Caco-2 (cell line): Measurements from ENCODE around the gene DENND10. TPM values are rescaled to one million over a fixed set of nuclear protein-coding genes. Genes with fewer than 3 reads are reported as not detected.

ENCODE experiments used
- BruUV-seq: library from RNA; stranded (reverse); fragments of 400-500 nt; replicated peaks from 2 replicates; lab custom pipeline; 2021; lab: Mats Ljungman, UMichigan
- CTCF ChIA-PET: fragments of 300-600 bp; sonication (Branson Sonifier 250); formaldehyde crosslinking; loops from one replicate; lab custom pipeline; 2022; ENCODE audit warnings: antibody characterized with exemption; lab: Charles Lee
- POLR2A ChIA-PET: fragments of 300-600 bp; sonication (Branson Sonifier 250); formaldehyde crosslinking; loops from one replicate; lab custom pipeline; 2022; ENCODE audit warnings: antibody characterized with exemption; lab: Charles Lee
- DNase-seq, 2 experiments: peaks; one replicate each; pipeline versions ENCODE4 v3.0.0 to v3.0.0-alpha.2; 2020 to 2022
- H3K27me3 ChIP-seq: replicated peaks from 2 replicates; pipeline ENCODE4 v1.6.0; 2011; ENCODE audit warnings: low read length; ENCODE audit not compliant: control insufficient read depth, insufficient read depth
- H3K36me3 ChIP-seq: 2 replicates; pipeline ENCODE4 v1.5.1; 2011; ENCODE audit warnings: low read length; ENCODE audit not compliant: control insufficient read depth, insufficient read depth
- H3K4me1 ChIP-seq: fragments of 250-450 bp; sonication (Bioruptor Pico); 2 replicates; pipeline ENCODE4 v1.5.1; 2020; ENCODE audit warnings: mild to moderate bottlenecking
- H3K4me3 ChIP-seq: 2 replicates; pipeline ENCODE4 v1.5.1; 2011; ENCODE audit warnings: low read depth, mild to moderate bottlenecking, control low read depth, low read length
- H3K9me3 ChIP-seq: fragments of 250-450 bp; sonication (Bioruptor Pico); 2 replicates; pipeline ENCODE4 v1.5.1; 2020; ENCODE audit warnings: mild to moderate bottlenecking, moderate library complexity
- H3K27ac Mint-ChIP-seq: one replicate; pipeline ENCODE4 v1.8.0; 2022; ENCODE audit warnings: mixed read lengths; ENCODE audit not compliant: unreplicated experiment
- H3K27me3 Mint-ChIP-seq: one replicate; pipeline ENCODE4 v1.8.0; 2022; ENCODE audit warnings: mixed read lengths; ENCODE audit not compliant: insufficient read depth, unreplicated experiment
- H3K36me3 Mint-ChIP-seq: one replicate; pipeline ENCODE4 v1.8.0; 2022; ENCODE audit warnings: mild to moderate bottlenecking, mixed read lengths; ENCODE audit not compliant: insufficient read depth, unreplicated experiment
- H3K4me1 Mint-ChIP-seq: one replicate; pipeline ENCODE4 v1.8.0; 2022; ENCODE audit warnings: low read depth, mixed read lengths; ENCODE audit not compliant: unreplicated experiment
- H3K4me3 Mint-ChIP-seq: one replicate; pipeline ENCODE4 v1.8.0; 2022; ENCODE audit warnings: mild to moderate bottlenecking, moderate library complexity, mixed read lengths; ENCODE audit not compliant: unreplicated experiment
- H3K9me3 Mint-ChIP-seq: one replicate; pipeline ENCODE4 v1.8.0; 2022; ENCODE audit warnings: mixed read lengths; ENCODE audit not compliant: unreplicated experiment
- intact Hi-C: fragments of 100-400 bp; cut with micrococcal nuclease; formaldehyde crosslinking; loops from one replicate; pipeline ENCODE4 v1.10.0; 2022; ENCODE audit not compliant: unreplicated experiment
- total RNA-seq: library from RNA; stranded (reverse); gene quantifications from 2 replicates; pipeline ENCODE4 v1.2.3, GENCODE V29; 2022
- TF ChIP-seq, protein P1 (sequence below), 2 experiments: fragments of 200-600 bp in 1 of 2; IDR thresholded peaks; 1 replicate in 1 of 2; 2 replicates in 1 of 2; pipeline versions ENCODE4 v1.5.1 to v1.8.0; 2011 to 2022; ENCODE audit warnings: antibody characterized with exemption in 1 of 2, control low read depth in 1 of 2, inconsistent platforms in 1 of 2, low read depth in 1 of 2, low read length in 1 of 2, mild to moderate bottlenecking in 1 of 2, moderate library complexity in 1 of 2; ENCODE audit not compliant: insufficient read depth in 1 of 2, severe bottlenecking in 1 of 2, unreplicated experiment in 1 of 2

Gene DENND10
- total RNA-seq, 1 experiment from 2014 or later: 80.8 TPM

DNA sequence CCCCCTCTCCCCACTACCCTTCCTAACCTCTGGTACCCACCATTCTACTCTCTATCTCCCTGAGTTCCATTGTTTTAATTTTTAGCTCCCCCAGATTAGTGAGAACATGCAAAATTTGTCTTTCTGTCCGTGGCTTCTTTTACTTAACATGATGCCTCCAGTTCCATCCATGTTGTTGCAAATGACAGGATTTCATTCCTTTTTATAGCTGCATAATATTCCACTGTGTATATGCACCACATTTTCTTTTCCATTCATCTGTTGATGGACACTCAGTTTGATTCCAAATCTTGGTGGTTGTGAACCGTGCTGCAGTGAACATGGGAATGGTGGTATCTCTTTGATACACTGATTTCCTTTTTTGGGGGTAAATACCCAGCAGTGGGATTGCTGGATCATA is 22.0 kb downstream of the DENND10 start:
- H3K9me3 ChIP-seq: no peaks in the 10 kb centered on the region
- BruUV-seq: no TSS peak
- ChIA-PET POLR2A (no interaction called here), CTCF (no interaction called here)
- no peaks in the 10 kb centered on the region for H3K4me1 ChIP-seq
- no peak overlapping the region for H3K4me3 ChIP-seq
- peaks cover 2% of the 10 kb centered on the region; the same call in 1 of the 2 replicates for H3K36me3 ChIP-seq
- TF ChIP-seq, protein P1, sequence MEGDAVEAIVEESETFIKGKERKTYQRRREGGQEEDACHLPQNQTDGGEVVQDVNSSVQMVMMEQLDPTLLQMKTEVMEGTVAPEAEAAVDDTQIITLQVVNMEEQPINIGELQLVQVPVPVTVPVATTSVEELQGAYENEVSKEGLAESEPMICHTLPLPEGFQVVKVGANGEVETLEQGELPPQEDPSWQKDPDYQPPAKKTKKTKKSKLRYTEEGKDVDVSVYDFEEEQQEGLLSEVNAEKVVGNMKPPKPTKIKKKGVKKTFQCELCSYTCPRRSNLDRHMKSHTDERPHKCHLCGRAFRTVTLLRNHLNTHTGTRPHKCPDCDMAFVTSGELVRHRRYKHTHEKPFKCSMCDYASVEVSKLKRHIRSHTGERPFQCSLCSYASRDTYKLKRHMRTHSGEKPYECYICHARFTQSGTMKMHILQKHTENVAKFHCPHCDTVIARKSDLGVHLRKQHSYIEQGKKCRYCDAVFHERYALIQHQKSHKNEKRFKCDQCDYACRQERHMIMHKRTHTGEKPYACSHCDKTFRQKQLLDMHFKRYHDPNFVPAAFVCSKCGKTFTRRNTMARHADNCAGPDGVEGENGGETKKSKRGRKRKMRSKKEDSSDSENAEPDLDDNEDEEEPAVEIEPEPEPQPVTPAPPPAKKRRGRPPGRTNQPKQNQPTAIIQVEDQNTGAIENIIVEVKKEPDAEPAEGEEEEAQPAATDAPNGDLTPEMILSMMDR (IDR thresholded peaks at IDR 0.05; ENCODE audit: insufficient read depth in 1 of 2, low read depth in 1 of 2, low read length in 1 of 2, severe bottlenecking in 1 of 2, unreplicated experiment in 1 of 2): no peak
- Mint-ChIP-seq H3K9me3 (no peaks in the 10 kb centered on the region), H3K27ac (no peak overlapping the region), H3K4me3 (no peak overlapping the region), H3K36me3 (peaks cover 59% of the 10 kb centered on the region), H3K4me1 (peaks cover 5% of the 10 kb centered on the region), H3K27me3 (no peaks in the 10 kb centered on the region)
- no peaks in the 10 kb centered on the region for H3K27me3 ChIP-seq
- intact Hi-C loops: no loop called here
- no peak for DNase-seq

DNA sequence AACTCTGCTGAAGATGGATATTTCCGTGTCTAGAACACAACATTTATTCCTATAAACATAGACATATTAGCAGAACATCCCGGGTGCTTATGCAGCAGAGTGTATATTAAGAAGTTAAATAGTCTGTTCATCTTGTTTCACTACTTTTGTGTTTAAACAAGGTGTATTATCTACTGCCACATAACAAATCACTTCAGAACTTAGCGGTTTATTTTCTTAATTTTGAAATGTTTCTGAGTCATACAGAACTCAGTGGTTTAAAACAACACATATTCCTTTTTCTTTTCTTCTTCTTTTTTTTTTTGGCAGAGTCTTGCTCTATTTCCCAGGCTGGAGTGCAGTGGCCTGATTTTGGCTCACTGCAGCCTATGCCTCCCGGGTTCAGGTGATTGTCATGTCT is 25.8 kb downstream of the DENND10 start:
- Mint-ChIP-seq H3K4me3 (no peak overlapping the region), H3K4me1 (peaks cover 8% of the 10 kb centered on the region), H3K9me3 (no peaks in the 10 kb centered on the region), H3K27me3 (no peaks in the 10 kb centered on the region), H3K27ac (no peak overlapping the region), H3K36me3 (peaks cover 64% of the 10 kb centered on the region)
- intact Hi-C loops: no loop called here
- no peaks in the 10 kb centered on the region for H3K9me3 ChIP-seq
- TF ChIP-seq, protein P1 (IDR thresholded peaks at IDR 0.05; ENCODE audit: insufficient read depth in 1 of 2, low read depth in 1 of 2, low read length in 1 of 2, severe bottlenecking in 1 of 2, unreplicated experiment in 1 of 2): no peak
- H3K27me3 ChIP-seq: no peaks in the 10 kb centered on the region
- ChIA-PET CTCF (no interaction called here), POLR2A (no interaction called here)
- peaks cover 7% of the 10 kb centered on the region; the same call in 1 of the 2 replicates for H3K4me1 ChIP-seq
- BruUV-seq: no TSS peak
- H3K4me3 ChIP-seq: no peak overlapping the region
- H3K36me3 ChIP-seq: peaks cover 5% of the 10 kb centered on the region
- no peak for DNase-seq

DNA sequence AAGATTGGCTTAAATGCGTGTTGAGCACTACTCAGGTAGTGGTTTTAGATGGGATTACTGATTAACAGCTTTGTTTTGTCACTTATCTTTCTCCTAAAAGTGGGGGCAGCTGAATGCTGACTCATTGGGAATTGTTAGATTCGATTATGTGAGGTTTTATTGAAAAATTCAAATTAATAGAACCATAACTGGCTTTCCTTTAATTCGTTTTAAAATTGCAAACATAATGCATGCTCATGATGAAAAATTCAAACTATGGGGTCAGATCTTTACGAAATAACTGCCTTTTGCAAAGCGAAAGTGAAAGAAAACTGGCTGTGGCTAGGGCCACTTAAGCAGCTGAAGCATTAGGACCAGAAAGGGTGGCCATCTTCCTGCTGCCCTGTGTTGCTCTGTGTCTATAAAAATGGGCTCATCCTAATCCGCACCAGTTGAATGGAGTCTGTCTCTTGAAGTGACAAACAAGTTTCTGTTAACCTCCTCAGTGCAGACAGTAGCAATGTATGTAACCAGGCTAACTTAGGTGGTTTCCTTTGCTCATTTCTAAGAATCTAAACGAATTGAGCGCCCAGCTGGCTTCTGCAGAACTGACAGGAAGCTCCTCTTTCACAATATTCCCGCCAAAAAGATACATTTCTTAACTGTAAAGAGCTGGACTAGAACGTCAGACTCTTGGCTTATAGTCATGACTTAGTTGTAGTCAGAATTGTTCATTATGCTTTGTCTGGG is 27.8 kb downstream of the DENND10 start:
- H3K4me1 ChIP-seq: peaks cover 7% of the 10 kb centered on the region; the same call in 1 of the 2 replicates
- Mint-ChIP-seq H3K4me1 (peaks cover 13% of the 10 kb centered on the region), H3K27me3 (no peaks in the 10 kb centered on the region), H3K36me3 (peaks cover 60% of the 10 kb centered on the region), H3K9me3 (no peaks in the 10 kb centered on the region), H3K27ac (peak overlapping the region; percentile 57), H3K4me3 (no peak overlapping the region)
- no peak overlapping the region for H3K4me3 ChIP-seq
- intact Hi-C loops: no loop called here
- TF ChIP-seq, protein P1 (IDR thresholded peaks at IDR 0.05; ENCODE audit: insufficient read depth in 1 of 2, low read depth in 1 of 2, low read length in 1 of 2, severe bottlenecking in 1 of 2, unreplicated experiment in 1 of 2): no peak
- BruUV-seq: no TSS peak
- H3K27me3 ChIP-seq: no peaks in the 10 kb centered on the region
- ChIA-PET CTCF (no interaction called here), POLR2A (no interaction called here)
- DNase-seq: no peak
- H3K36me3 ChIP-seq: peaks cover 5% of the 10 kb centered on the region
- H3K9me3 ChIP-seq: no peaks in the 10 kb centered on the region
